SH-SY5Y (cell line): ENCODE data around the gene C12orf60.

Experiments
- GATA2 ChIP-seq: IDR thresholded peaks from 2 replicates; pipeline ENCODE4 v1.6.1; 2011; ENCODE audit warnings: mild to moderate bottlenecking, low read depth, low read length
- GATA3 ChIP-seq: IDR thresholded peaks from 2 replicates; pipeline ENCODE4 v1.6.1; 2011; ENCODE audit warnings: low read depth, mild to moderate bottlenecking, low read length, moderate library complexity

DNA sequence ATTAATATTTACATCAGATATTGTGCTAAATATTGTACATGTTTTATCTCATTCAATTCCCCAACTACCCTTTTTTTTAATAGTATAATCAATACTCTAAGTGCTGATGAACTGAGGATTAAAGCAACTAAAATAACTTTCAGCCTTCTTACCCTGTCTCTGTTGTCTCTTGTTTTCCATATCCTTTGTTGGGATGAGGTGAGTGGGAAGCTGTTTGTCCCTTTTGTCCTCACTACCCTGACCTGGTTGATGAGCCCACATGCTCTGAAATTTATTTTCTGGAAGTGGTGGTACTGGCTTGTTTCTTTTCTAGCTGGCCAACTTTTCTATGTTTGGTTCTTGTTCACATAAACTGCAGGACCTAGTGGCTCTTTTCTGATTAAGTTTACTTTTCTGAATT is 49.4 kb downstream of the C12orf60 start:
- no peak for TF ChIP-seq GATA3
- TF ChIP-seq GATA2 = no peak
